GM12878 (cell line): Measurements from ENCODE around the gene ID4.

Source experiments
- CHD1 ChIP-seq: IDR thresholded peaks from 2 replicates; pipeline ENCODE4 v1.6.1; 2012; ENCODE audit warnings: low read depth, low read length, improper control_type of control experiment
- EGR1 ChIP-seq, 2 experiments: IDR thresholded peaks; 1 replicate in 1 of 2; 2 replicates in 1 of 2; pipeline ENCODE4 v1.6.1; 2011 to 2012; ENCODE audit warnings: low read depth in 2 of 2, low read length in 2 of 2, borderline replicate concordance in 1 of 2, mild to moderate bottlenecking in 1 of 2, moderate library complexity in 1 of 2
- POLR2AphosphoS5 ChIP-seq: IDR thresholded peaks from 2 replicates; pipeline ENCODE4 v1.6.1; 2011; ENCODE audit warnings: mild to moderate bottlenecking, low read length, inconsistent platforms
- RAD21 ChIP-seq: IDR thresholded peaks from 2 replicates; pipeline ENCODE4 v1.6.1; 2011; ENCODE audit warnings: mild to moderate bottlenecking, low read depth, low read length, moderate library complexity; ENCODE audit not compliant: insufficient read depth
- RAD51 ChIP-seq: fragments of 450-650 bp; IDR thresholded peaks from 2 replicates; pipeline ENCODE4 v1.6.1; 2016; ENCODE audit warnings: moderate library complexity, mild to moderate bottlenecking, inconsistent platforms
- TF ChIP-seq, protein P1 (sequence below), 3 experiments: IDR thresholded peaks in 2 of 3; conservative IDR thresholded peaks in 1 of 3; 2 replicates each; pipeline ENCODE4 v1.5.1; 2011; ENCODE audit warnings: low read depth in 3 of 3, low read length in 3 of 3, mild to moderate bottlenecking in 3 of 3, control low read depth in 2 of 3, moderate library complexity in 2 of 3, inconsistent platforms in 1 of 3, mixed read lengths in 1 of 3; ENCODE audit not compliant: control insufficient read depth in 2 of 3, insufficient read depth in 1 of 3; ENCODE audit errors: extremely low read depth in 1 of 3
- TF ChIP-seq, protein P2 (sequence below): fragments of 150-350 bp; IDR thresholded peaks from 2 replicates; pipeline ENCODE4 v1.6.1; 2016; ENCODE audit warnings: low read depth, low read length
- TF ChIP-seq, protein P3 (sequence below): IDR thresholded peaks from 2 replicates; pipeline ENCODE4 v1.6.1; 2012; ENCODE audit warnings: improper control_type of control experiment, low read depth, low read length; ENCODE audit not compliant: insufficient replicate concordance

DNA sequence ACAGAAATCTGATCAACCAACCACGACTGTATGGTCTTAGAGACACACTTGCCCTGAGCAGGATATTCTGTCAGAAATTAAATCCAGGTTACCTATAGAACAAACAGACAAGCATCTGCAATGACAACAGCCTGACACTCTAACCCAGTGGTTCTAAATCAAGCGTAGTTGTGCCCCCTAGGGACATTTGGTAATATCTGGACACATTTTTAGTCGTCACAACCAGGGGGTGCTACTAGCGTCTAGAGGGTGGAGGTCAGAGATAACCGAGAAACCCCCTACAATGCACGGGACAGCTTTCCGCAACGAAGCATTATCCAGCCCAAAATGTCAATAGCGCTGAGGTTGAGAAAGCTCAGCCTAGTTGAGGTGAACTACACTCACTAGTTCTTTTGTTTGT is 32.3 kb downstream of the ID4 start:
- TF ChIP-seq, protein P1, sequence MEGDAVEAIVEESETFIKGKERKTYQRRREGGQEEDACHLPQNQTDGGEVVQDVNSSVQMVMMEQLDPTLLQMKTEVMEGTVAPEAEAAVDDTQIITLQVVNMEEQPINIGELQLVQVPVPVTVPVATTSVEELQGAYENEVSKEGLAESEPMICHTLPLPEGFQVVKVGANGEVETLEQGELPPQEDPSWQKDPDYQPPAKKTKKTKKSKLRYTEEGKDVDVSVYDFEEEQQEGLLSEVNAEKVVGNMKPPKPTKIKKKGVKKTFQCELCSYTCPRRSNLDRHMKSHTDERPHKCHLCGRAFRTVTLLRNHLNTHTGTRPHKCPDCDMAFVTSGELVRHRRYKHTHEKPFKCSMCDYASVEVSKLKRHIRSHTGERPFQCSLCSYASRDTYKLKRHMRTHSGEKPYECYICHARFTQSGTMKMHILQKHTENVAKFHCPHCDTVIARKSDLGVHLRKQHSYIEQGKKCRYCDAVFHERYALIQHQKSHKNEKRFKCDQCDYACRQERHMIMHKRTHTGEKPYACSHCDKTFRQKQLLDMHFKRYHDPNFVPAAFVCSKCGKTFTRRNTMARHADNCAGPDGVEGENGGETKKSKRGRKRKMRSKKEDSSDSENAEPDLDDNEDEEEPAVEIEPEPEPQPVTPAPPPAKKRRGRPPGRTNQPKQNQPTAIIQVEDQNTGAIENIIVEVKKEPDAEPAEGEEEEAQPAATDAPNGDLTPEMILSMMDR (IDR thresholded peaks at IDR 0.05 in 2 of 3, conservative IDR thresholded peaks at IDR 0.05 in 1 of 3; ENCODE audit: control insufficient read depth in 2 of 3, extremely low read depth in 1 of 3, insufficient read depth in 1 of 3, low read depth in 3 of 3, low read length in 3 of 3): no peak
- TF ChIP-seq POLR2AphosphoS5 (no peak), RAD51 (no peak), CHD1 (no peak), EGR1 (IDR thresholded peaks at IDR 0.05; ENCODE audit: borderline replicate concordance in 1 of 2, low read depth in 2 of 2, low read length in 2 of 2) (no peak), RAD21 (no peak)
- TF ChIP-seq, protein P2, sequence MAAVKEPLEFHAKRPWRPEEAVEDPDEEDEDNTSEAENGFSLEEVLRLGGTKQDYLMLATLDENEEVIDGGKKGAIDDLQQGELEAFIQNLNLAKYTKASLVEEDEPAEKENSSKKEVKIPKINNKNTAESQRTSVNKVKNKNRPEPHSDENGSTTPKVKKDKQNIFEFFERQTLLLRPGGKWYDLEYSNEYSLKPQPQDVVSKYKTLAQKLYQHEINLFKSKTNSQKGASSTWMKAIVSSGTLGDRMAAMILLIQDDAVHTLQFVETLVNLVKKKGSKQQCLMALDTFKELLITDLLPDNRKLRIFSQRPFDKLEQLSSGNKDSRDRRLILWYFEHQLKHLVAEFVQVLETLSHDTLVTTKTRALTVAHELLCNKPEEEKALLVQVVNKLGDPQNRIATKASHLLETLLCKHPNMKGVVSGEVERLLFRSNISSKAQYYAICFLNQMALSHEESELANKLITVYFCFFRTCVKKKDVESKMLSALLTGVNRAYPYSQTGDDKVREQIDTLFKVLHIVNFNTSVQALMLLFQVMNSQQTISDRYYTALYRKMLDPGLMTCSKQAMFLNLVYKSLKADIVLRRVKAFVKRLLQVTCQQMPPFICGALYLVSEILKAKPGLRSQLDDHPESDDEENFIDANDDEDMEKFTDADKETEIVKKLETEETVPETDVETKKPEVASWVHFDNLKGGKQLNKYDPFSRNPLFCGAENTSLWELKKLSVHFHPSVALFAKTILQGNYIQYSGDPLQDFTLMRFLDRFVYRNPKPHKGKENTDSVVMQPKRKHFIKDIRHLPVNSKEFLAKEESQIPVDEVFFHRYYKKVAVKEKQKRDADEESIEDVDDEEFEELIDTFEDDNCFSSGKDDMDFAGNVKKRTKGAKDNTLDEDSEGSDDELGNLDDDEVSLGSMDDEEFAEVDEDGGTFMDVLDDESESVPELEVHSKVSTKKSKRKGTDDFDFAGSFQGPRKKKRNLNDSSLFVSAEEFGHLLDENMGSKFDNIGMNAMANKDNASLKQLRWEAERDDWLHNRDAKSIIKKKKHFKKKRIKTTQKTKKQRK: no peak
- TF ChIP-seq, protein P3, sequence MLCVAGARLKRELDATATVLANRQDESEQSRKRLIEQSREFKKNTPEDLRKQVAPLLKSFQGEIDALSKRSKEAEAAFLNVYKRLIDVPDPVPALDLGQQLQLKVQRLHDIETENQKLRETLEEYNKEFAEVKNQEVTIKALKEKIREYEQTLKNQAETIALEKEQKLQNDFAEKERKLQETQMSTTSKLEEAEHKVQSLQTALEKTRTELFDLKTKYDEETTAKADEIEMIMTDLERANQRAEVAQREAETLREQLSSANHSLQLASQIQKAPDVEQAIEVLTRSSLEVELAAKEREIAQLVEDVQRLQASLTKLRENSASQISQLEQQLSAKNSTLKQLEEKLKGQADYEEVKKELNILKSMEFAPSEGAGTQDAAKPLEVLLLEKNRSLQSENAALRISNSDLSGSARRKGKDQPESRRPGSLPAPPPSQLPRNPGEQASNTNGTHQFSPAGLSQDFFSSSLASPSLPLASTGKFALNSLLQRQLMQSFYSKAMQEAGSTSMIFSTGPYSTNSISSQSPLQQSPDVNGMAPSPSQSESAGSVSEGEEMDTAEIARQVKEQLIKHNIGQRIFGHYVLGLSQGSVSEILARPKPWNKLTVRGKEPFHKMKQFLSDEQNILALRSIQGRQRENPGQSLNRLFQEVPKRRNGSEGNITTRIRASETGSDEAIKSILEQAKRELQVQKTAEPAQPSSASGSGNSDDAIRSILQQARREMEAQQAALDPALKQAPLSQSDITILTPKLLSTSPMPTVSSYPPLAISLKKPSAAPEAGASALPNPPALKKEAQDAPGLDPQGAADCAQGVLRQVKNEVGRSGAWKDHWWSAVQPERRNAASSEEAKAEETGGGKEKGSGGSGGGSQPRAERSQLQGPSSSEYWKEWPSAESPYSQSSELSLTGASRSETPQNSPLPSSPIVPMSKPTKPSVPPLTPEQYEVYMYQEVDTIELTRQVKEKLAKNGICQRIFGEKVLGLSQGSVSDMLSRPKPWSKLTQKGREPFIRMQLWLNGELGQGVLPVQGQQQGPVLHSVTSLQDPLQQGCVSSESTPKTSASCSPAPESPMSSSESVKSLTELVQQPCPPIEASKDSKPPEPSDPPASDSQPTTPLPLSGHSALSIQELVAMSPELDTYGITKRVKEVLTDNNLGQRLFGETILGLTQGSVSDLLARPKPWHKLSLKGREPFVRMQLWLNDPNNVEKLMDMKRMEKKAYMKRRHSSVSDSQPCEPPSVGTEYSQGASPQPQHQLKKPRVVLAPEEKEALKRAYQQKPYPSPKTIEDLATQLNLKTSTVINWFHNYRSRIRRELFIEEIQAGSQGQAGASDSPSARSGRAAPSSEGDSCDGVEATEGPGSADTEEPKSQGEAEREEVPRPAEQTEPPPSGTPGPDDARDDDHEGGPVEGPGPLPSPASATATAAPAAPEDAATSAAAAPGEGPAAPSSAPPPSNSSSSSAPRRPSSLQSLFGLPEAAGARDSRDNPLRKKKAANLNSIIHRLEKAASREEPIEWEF: no peak
